GM12892 (cell line): ENCODE results near the gene CEP104.

Experiments used
- DNase-seq: peaks from one replicate; pipeline ENCODE4 v3.0.0; 2011; ENCODE audit not compliant: insufficient read length
- FAIRE-seq: peaks from 2 replicates; lab custom pipeline; 2011; peaks lifted over from hg19 to GRCh38; lab: Jason Lieb, UNC
- POLR2A ChIP-seq: IDR thresholded peaks from 2 replicates; pipeline ENCODE4 v1.6.1; 2011; ENCODE audit warnings: low read depth, low read length, control low read depth
- POLR2AphosphoS5 ChIP-seq: IDR thresholded peaks from 2 replicates; pipeline ENCODE4 v1.6.1; 2011; ENCODE audit warnings: low read depth, low read length, control low read depth
- TAF1 ChIP-seq: IDR thresholded peaks from 2 replicates; pipeline ENCODE4 v1.6.1; 2011; ENCODE audit warnings: low read depth, mild to moderate bottlenecking, control low read depth, low read length, borderline replicate concordance

Gene CEP104

GRCh38 chr1:3777078-3777547 is 79.9 kb downstream of the CEP104 start:
- FAIRE-seq (no peak), DNase-seq (no peak)
- TF ChIP-seq POLR2AphosphoS5, result no peak

DNA sequence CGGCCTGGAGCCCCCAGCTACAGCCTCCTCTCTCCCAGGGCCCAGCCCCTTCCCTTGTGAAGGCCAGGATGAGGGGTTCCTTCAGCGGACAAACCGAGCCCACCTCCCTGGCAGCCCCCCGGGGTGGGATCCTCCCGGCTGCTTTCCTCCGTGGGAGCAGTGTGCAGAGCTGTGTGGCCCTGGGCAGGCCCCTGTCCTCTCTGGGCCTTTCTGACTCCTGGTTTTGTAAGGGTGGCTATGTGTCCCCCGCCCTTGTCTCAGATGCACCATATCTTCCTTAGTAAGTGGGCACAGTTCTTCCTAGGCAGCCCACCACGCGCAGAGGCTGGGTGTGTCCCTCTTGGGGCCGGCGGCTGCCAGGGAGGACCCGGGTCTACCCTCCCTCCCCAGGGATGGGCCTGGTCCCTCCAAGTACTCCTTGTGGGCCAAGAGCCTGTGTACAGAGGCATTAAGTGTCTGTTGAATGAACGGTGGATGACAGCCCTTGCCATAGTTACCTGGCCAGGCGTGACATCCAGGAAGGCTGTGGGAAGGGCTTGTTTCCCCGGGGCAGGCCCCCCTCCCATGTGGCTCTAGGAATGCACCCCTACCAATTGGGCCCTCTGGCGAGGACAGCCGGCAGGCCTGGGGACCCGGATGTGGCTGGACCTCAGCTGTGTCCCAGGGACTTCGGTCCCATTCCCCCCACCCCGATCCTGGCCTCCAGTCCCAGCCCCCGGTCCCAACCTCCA is 80.6 kb downstream of the CEP104 start:
- TF ChIP-seq POLR2A, result no peak
- TF ChIP-seq TAF1, result no peak
- TF ChIP-seq POLR2AphosphoS5, result no peak
- peak; percentile 5 for FAIRE-seq
- DNase-seq, result no peak

GRCh38 chr1:3775490-3776230 is 81.4 kb downstream of the CEP104 start:
- FAIRE-seq, result peak; percentile 21
- peak; percentile 85 for DNase-seq
- no peak for TF ChIP-seq POLR2AphosphoS5
- TF ChIP-seq TAF1, result no peak
- no peak for TF ChIP-seq POLR2A

GRCh38 chr1:3774946-3775489 is 82.0 kb downstream of the CEP104 start:
- DNase-seq (no peak), FAIRE-seq (no peak)
- TF ChIP-seq POLR2AphosphoS5, result no peak
- TF ChIP-seq POLR2A, result no peak
- no peak for TF ChIP-seq TAF1

DNA sequence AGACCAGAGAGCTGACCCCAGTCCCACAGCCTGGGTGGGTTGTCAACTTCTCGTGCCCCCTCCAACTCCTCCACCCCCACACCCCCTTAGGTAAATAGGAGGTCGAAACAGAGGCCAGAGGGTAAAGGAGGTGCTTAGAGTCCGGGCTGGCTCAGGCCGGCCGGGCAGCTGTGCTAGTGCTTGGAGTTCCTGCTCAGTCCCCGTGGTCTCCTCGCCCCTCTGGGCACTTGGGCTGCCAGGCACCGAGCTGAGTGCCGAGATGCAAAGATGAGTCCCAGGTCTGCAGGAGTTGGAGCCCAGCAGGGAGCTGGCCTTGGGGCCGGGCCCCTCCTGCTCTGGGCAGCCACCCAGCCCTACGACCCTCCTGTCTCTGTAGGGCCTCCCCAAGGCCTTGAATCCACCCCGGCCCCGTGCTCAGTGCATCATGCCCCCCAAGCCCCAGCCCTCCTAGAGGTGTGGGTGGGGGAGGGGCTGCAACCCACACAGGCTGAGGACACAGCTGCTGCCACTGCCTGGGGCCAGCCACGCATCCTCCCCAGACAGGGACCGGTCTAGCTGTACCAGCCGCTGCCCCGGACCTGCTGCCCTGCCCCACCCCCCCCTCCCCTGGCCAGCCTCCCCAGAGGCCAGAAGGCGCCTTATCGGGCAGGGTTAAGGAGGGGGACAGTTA is 82.6 kb downstream of the CEP104 start:
- TF ChIP-seq TAF1 (no peak), POLR2AphosphoS5 (no peak), POLR2A (no peak)
- FAIRE-seq (no peak), DNase-seq (no peak)

GRCh38 chr1:3773572-3774275 is 83.3 kb downstream of the CEP104 start:
- no peak for FAIRE-seq
- TF ChIP-seq TAF1 (no peak), POLR2A (no peak), POLR2AphosphoS5 (no peak)
- no peak for DNase-seq

DNA sequence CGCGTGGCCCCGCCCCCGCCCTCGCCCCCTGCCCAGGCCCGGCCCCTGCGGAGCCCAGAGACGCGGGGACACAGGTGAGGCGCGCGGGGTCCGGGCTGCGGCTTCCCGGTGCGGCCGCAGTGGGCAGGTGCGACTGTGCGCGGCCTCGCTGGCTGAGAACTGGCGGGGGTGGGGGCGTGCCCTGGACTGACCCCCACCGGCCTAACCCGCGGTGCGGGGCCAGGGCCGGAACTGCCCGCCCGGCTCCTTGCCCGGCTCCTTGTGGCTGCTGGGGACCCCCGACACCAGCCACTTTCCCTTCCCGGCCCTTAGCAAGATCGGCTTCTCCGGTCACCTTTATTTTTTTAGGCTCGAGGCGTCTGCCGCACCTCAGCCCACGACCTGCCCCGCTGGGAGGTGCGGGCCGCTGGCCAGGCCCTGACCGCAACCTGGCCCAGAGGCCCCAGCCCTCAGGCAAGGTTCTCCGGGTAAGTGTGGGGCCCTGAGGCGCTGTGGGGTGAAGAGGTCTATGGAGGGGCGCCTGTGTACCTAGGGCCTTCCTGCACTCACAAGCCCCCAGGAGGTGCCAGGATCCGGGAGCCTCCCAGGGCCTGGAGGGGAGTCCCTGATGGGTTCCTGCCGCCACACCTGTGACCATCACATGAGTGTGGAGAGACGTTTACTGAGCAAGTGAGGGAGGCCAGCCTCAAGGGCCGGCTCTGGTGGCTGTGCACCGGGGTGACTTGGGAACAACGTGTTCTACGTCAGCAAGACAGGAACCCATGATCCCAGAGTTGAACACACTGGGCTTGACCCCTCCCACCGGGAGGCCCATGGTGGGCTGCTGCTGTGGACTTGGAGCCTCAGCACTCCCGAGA is 84.1 kb downstream of the CEP104 start, which contains the start of gene SMIM1:
Gene SMIM1, plus strand, starts transcription at position 35 of the 857 bp plus-strand sequence. CDS start 2,625 bp downstream, outside the sequence.
- TF ChIP-seq TAF1 (no peak), POLR2AphosphoS5 (no peak), POLR2A (no peak)
- no peak for DNase-seq
- FAIRE-seq, result no peak

DNA sequence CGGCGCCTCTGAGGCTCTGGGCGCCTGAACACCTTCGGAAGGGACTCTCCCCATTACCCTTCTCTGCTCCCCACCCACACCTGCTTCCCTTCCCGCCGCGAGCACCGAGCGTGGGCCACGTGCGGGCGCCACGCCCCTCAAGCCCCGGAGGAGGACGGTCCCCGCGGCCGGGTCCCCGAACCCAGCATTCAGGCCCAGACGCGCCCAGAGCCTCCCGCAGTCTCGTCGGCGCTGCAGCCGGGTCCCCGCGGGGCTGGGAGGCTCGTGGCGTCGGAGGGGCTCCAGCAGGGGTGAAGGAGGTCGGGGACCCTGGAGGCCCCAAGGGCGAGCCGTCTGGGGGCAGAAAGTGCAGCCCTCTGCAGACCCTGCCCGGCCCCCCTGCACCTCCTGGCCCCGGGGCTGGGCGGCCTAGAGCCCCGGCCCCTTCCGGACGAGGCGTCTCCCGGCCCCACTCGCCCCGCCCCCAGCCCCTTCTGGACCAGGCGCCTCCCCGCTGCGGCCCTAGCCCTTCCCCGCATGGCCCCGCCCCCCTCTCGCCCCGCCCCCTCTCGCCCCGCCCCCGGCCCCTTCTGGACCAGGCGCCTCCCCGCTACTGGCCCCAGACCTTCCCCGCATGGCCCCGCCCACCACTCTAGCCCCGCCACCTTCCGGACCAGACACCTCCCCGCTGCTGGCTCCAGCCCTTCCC is 84.8 kb downstream of the CEP104 start:
- TF ChIP-seq TAF1 (no peak), POLR2A (no peak), POLR2AphosphoS5 (no peak)
- peak; percentile 100 for DNase-seq
- peak; percentile 44 for FAIRE-seq

DNA sequence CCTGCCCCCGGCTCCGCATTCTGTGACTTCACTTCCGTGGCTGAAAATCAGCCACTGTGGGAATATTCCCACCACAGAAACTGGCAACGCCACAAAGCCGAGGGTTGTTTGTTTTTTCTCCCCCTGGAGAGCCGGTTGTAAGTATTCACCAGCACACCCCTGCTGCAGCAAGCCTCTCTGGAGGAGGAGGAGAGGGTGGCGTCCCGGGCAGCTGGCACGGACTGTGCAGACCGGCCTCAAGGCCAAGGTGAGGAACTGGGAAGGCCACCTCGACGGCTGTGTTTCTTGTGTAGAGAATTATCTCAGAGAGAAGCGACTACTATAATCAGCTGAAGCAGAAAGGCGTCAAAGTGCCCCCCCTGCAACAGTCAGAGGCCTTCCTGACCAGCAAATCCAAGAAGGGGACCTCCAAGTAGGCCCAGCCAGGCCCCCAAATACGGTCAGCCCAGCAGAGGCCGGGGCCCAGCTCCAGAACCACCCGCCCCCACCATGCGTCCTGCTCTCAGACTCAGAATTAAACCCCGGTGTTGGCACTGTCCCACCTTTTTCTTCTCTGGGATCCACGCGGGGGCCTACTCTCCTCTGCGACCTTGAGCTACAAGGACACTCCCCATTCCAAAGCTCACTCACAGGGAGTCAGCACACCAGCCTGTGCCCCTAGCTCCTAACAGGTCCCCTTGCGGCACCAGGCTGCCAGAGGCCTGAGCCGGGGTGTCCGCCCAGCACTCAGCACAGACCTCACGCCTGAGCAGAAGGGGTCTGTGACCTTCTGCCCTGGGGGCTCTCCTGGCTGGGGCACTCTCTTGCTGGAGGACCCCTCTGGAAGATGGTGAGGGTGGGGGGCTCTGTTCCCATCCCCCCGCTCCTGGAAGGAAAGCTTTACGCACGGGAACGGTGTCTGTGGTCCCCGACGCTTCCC is 85.6 kb downstream of the CEP104 start:
- FAIRE-seq, result no peak
- TF ChIP-seq POLR2A, result no peak
- DNase-seq, result no peak
